ENCODE measurements around the gene METTL8. TPM values are rescaled to one million over a fixed set of nuclear protein-coding genes. Genes with fewer than 3 reads are reported as not detected.

The METTL8 gene
- total and polyA plus RNA-seq, 2 of the 13 experiments (the other 11 are each of a cell fraction or from before 2014, with no cell fraction given): 18.6 to 68.2 TPM

- DNase-seq (ENCODE audit: low spot score): no peak
- peaks cover 13% of the 10 kb centered on the region for H3K9me3 ChIP-seq (ENCODE audit: low read length)
- H3K27ac ChIP-seq (ENCODE audit: extremely low read length, insufficient read depth, low read length): no peak overlapping the region
- H3K79me2 ChIP-seq (ENCODE audit: insufficient read depth, low read length): peaks cover 42% of the 10 kb centered on the region
- ChIA-PET CTCF (ENCODE audit: low intra/inter-chr PET ratio, low total read pairs) (no interaction called here), POLR2A (no interaction called here)
- FAIRE-seq: no peak
- BruUV-seq (replicated peaks): TSS peak; percentile 26
- H3K27me3 ChIP-seq (ENCODE audit: control insufficient read depth in 1 of 2, insufficient read depth in 2 of 2, low read length in 2 of 2): no peaks in the 10 kb centered on the region
- H3K4me1 ChIP-seq (ENCODE audit: insufficient read depth, low read length): peaks cover 9% of the 10 kb centered on the region
- H2AFZ ChIP-seq (ENCODE audit: low read length): no peak overlapping the region
- H3K9ac ChIP-seq (ENCODE audit: insufficient read depth, low read depth, low read length): no peak overlapping the region
- TF ChIP-seq GABPA (IDR thresholded peaks at IDR 0.05; ENCODE audit: low read depth, low read length) (no peak), GABPA (CRISPR knock-in tag; IDR thresholded peaks at IDR 0.05; ENCODE audit: low read depth) (no peak), PAF1 (CRISPR knock-in tag; IDR thresholded peaks at IDR 0.05) (no peak), MAZ (IDR thresholded peaks at IDR 0.05; ENCODE audit: borderline replicate concordance, low read depth, low read length) (no peak), MAZ (CRISPR knock-in tag; IDR thresholded peaks at IDR 0.05; ENCODE audit: low read depth) (no peak), HBP1 (CRISPR knock-in tag; IDR thresholded peaks at IDR 0.05; ENCODE audit: low read depth) (no peak), ZBTB7B (CRISPR knock-in tag; IDR thresholded peaks at IDR 0.05) (no peak), SIN3A (IDR thresholded peaks at IDR 0.05; ENCODE audit: borderline replicate concordance, low read depth, low read length) (no peak), ZFP36L2 (CRISPR knock-in tag; IDR thresholded peaks at IDR 0.05) (no peak), ELK4 (CRISPR knock-in tag; IDR thresholded peaks at IDR 0.05; ENCODE audit: borderline replicate concordance) (no peak), ZNF431 (CRISPR knock-in tag; IDR thresholded peaks at IDR 0.05; ENCODE audit: borderline replicate concordance, low read depth) (no peak), REST (IDR thresholded peaks at IDR 0.05; ENCODE audit: borderline replicate concordance in 1 of 2, low read depth in 1 of 2, low read length in 2 of 2) (no peak), ZSCAN12 (CRISPR knock-in tag; IDR thresholded peaks at IDR 0.05) (no peak), TCF12 (IDR thresholded peaks at IDR 0.05) (no peak), TCF12 (CRISPR knock-in tag; IDR thresholded peaks at IDR 0.05) (no peak), NCOR1 (IDR thresholded peaks at IDR 0.05; ENCODE audit: borderline replicate concordance, low read length) (no peak)
- H3K4me3 ChIP-seq (replicated peaks in 1 of 3; ENCODE audit: insufficient read depth in 1 of 3, low read depth in 2 of 3, low read length in 3 of 3): no peak overlapping the region
- in situ Hi-C loops (cut with HindIII; ENCODE audit: extremely low pct_ligation_motif_present, low pct_unique_long_range_greater_than_20kb): loop anchor here (5.0 kb wide), 2 partner anchors 262 to 447 kb away; no protein-coding TSS in a partner anchor
- WGBS (ENCODE audit: low lambda C conversion rate): 92% methylated on average over 2 of the region's 2 CpGs
- ATAC-seq: no peak
- H3K4me2 ChIP-seq (ENCODE audit: low read depth, low read length): no peak overlapping the region
- H3K36me3 ChIP-seq (replicated peaks in 1 of 2; ENCODE audit: control insufficient read depth in 1 of 2, insufficient read depth in 2 of 2, low read length in 2 of 2): no peaks in the 10 kb centered on the region
- intact Hi-C loops (cut with micrococcal nuclease; ENCODE audit: unreplicated experiment): loop anchor here (10.0 kb wide), 3 partner anchors 155 to 365 kb away; no protein-coding TSS in a partner anchor
- peaks cover 5% of the 10 kb centered on the region; the same call in 1 of the 2 replicates for H4K20me1 ChIP-seq (ENCODE audit: insufficient read depth, low read length)
Measured at GRCh38 chr2:171419333-171419732, 14.5 kb downstream of the METTL8 start.

Data from HepG2 (cell line).